Hepatocyte (in vitro differentiated cells): ENCODE measurements around the gene MTHFR. TPM values are rescaled to one million over a fixed set of nuclear protein-coding genes. Genes with fewer than 3 reads are reported as not detected.

ENCODE experiments used
- DNase-seq: peaks from one replicate; pipeline ENCODE4 v3.0.0-alpha.2; 2016; ENCODE audit warnings: low spot score
- H2AFZ ChIP-seq: fragments of 200-600 bp; sonication (generic); 2 replicates; pipeline ENCODE4 v1.6.0; 2016; ENCODE audit warnings: antibody characterized with exemption, mild to moderate bottlenecking
- H3K27ac ChIP-seq: fragments of 200-600 bp; sonication (generic); 2 replicates; pipeline ENCODE4 v1.5.1; 2016; ENCODE audit warnings: mild to moderate bottlenecking
- H3K27me3 ChIP-seq: fragments of 200-600 bp; sonication (generic); 2 replicates; pipeline ENCODE4 v1.6.1; 2016
- H3K36me3 ChIP-seq: fragments of 200-600 bp; sonication (generic); replicated peaks from 2 replicates; pipeline ENCODE4 v1.5.1; 2016; ENCODE audit warnings: low read depth; ENCODE audit not compliant: insufficient read depth
- H3K4me1 ChIP-seq: fragments of 200-600 bp; sonication (generic); 2 replicates; pipeline ENCODE4 v1.5.1; 2016; ENCODE audit warnings: mild to moderate bottlenecking, moderate library complexity; ENCODE audit not compliant: insufficient read depth
- H3K4me2 ChIP-seq: fragments of 200-600 bp; sonication (generic); 2 replicates; pipeline ENCODE4 v1.6.0; 2016
- H3K4me3 ChIP-seq: fragments of 200-600 bp; sonication (generic); 2 replicates; pipeline ENCODE4 v1.5.1; 2016; ENCODE audit warnings: mild to moderate bottlenecking
- H3K79me2 ChIP-seq: fragments of 200-600 bp; sonication (generic); 2 replicates; pipeline ENCODE4 v1.6.0; 2017; ENCODE audit warnings: mild to moderate bottlenecking
- H3K9me2 ChIP-seq: fragments of 200-600 bp; sonication (generic); replicated peaks from 2 replicates; pipeline ENCODE4 v1.6.0; 2017; ENCODE audit warnings: mild to moderate bottlenecking; ENCODE audit not compliant: insufficient read depth
- H3K9me3 ChIP-seq: fragments of 200-600 bp; sonication (generic); 2 replicates; pipeline ENCODE4 v1.5.1; 2016; ENCODE audit warnings: low read depth, mild to moderate bottlenecking
- H4K20me1 ChIP-seq: fragments of 200-600 bp; sonication (generic); 2 replicates; pipeline ENCODE4 v1.6.0; 2016; ENCODE audit warnings: mild to moderate bottlenecking; ENCODE audit not compliant: insufficient read depth, poor library complexity, severe bottlenecking
- CTCF ChIP-seq: fragments of 200-600 bp; sonication (generic); IDR thresholded peaks from 2 replicates; pipeline ENCODE4 v1.5.1; 2016; ENCODE audit warnings: antibody characterized with exemption, mild to moderate bottlenecking; ENCODE audit not compliant: poor library complexity
- EZH2 ChIP-seq: fragments of 200-600 bp; sonication (generic); IDR thresholded peaks from 2 replicates; pipeline ENCODE4 v1.6.1; 2016; ENCODE audit warnings: antibody characterized with exemption, mild to moderate bottlenecking, borderline replicate concordance
- EZH2phosphoT487 ChIP-seq: fragments of 200-600 bp; sonication (generic); IDR thresholded peaks from one replicate; pipeline ENCODE4 v1.6.1; 2018; ENCODE audit warnings: antibody characterized with exemption, mild to moderate bottlenecking, low read depth, moderate library complexity; ENCODE audit not compliant: unreplicated experiment, severe bottlenecking
- WGBS: methylation state at CpG from one replicate; pipeline ENCODE4 v1.1.6; 2016; ENCODE audit warnings: low lambda C conversion rate; ENCODE audit errors: missing lambda C conversion rate; 5-methylcytosine and 5-hydroxymethylcytosine counted together
- polyA plus RNA-seq: library from polyadenylated mRNA; unstranded; fragments of >200 nt; fragmentation: Nextera tagmentation; extraction: Ambion mirVana; gene quantifications from 2 replicates; pipeline ENCODE4 v1.2.1, GENCODE V29; 2016
- total RNA-seq: library from RNA; depleted of rRNA; stranded (reverse); fragments of >200 nt; gene quantifications from 2 replicates; pipeline ENCODE4 v1.2.3, GENCODE V29; 2014

Gene MTHFR
- total and polyA plus RNA-seq, 2 experiments from 2014 or later, result 17.6 to 31.0 TPM

- H3K36me3 ChIP-seq, result no peaks in the 10 kb centered on the region
- H3K9me2 ChIP-seq, result no peaks in the 10 kb centered on the region
- no peak overlapping the region for H2AFZ ChIP-seq
- peaks cover 19% of the 10 kb centered on the region for H3K27me3 ChIP-seq
- H3K79me2 ChIP-seq, result no peaks in the 10 kb centered on the region
- 83% methylated on average over 3 of the region's 3 CpGs for whole genome bisulfite sequencing
- H3K4me1 ChIP-seq, result no peaks in the 10 kb centered on the region
- no peak overlapping the region for H3K4me2 ChIP-seq
- no peak for TF ChIP-seq EZH2
- no peak for TF ChIP-seq EZH2phosphoT487
- no peak for TF ChIP-seq CTCF
- DNase-seq, result no peak
- H3K4me3 ChIP-seq, result no peak overlapping the region
- H3K27ac ChIP-seq, result no peak overlapping the region
- H4K20me1 ChIP-seq, result no peaks in the 10 kb centered on the region
- no peaks in the 10 kb centered on the region for H3K9me3 ChIP-seq
Observed at GRCh38 chr1:11764115-11764514, 41.6 kb downstream of the MTHFR start.

- Histone ChIP-seq H2AFZ (no peak within 1 kb of the TSS), H3K36me3 (no peaks in the 10 kb centered on the region), H3K27me3 (peaks cover 19% of the 10 kb centered on the region), H4K20me1 (no peaks in the 10 kb centered on the region), H3K9me2 (no peaks in the 10 kb centered on the region), H3K27ac (no peak within 1 kb of the TSS), H3K4me1 (no peaks in the 10 kb centered on the region), H3K79me2 (no peaks in the 10 kb centered on the region), H3K9me3 (no peaks in the 10 kb centered on the region), H3K4me2 (peak within 1 kb of the TSS; percentile 52), H3K4me3 (no peak within 1 kb of the TSS)
- DNase-seq, result peak; percentile 54
- TF ChIP-seq EZH2phosphoT487 (no peak), EZH2 (no peak), CTCF (no peak)
- WGBS, result 11% methylated on average over 28 of the region's 29 CpGs
Observed at GRCh38 chr1:11761988-11762406, 43.8 kb downstream of the MTHFR start, which contains the start of gene C1orf167. Gene C1orf167 (plus strand): TSS chr1:11762193. CDS start chr1:11764401, 2,208 bp downstream.

DNA sequence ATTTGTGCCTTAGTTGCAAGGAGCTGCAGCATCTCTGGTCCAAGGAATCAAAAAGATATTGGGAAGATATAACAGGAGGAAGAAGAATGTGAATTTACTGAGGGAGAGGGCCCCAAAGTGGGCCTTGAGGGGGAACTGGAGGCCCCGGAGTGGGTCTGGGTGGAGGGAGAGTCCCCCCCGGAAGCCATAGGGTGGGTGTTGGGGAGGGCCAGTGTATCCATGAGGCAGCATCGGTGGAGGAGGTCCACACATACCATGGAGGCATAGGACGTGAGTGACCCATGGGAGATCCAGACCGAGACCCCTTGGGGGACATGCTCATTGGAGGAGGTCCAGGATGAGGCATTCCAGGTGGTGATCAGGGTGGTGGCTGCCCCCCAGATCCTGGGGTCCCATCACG, 44.5 kb downstream of the MTHFR start:
- no peak overlapping the region for H3K27ac ChIP-seq
- no peaks in the 10 kb centered on the region for H3K36me3 ChIP-seq
- no peak overlapping the region for H2AFZ ChIP-seq
- no peak for TF ChIP-seq EZH2
- no peak for TF ChIP-seq EZH2phosphoT487
- no peak for TF ChIP-seq CTCF
- no peaks in the 10 kb centered on the region for H3K79me2 ChIP-seq
- H3K4me3 ChIP-seq, result no peak overlapping the region
- H3K4me1 ChIP-seq, result no peaks in the 10 kb centered on the region
- peaks cover 19% of the 10 kb centered on the region for H3K27me3 ChIP-seq
- no peaks in the 10 kb centered on the region for H3K9me2 ChIP-seq
- H3K4me2 ChIP-seq, result no peak overlapping the region
- DNase-seq, result no peak
- H3K9me3 ChIP-seq, result no peaks in the 10 kb centered on the region
- 90% methylated on average over 4 of the region's 6 CpGs for WGBS
- H4K20me1 ChIP-seq, result no peaks in the 10 kb centered on the region

- no peak overlapping the region for H3K27ac ChIP-seq
- no peak overlapping the region for H3K4me3 ChIP-seq
- H3K27me3 ChIP-seq, result peaks cover 19% of the 10 kb centered on the region
- WGBS, result 85% methylated on average over 4 of the region's 4 CpGs
- no peaks in the 10 kb centered on the region for H3K4me1 ChIP-seq
- no peaks in the 10 kb centered on the region for H3K9me2 ChIP-seq
- H3K79me2 ChIP-seq, result no peaks in the 10 kb centered on the region
- H4K20me1 ChIP-seq, result no peaks in the 10 kb centered on the region
- H3K36me3 ChIP-seq, result no peaks in the 10 kb centered on the region
- TF ChIP-seq EZH2 (no peak), EZH2phosphoT487 (no peak), CTCF (no peak)
- H3K9me3 ChIP-seq, result no peaks in the 10 kb centered on the region
- no peak for DNase-seq
- H3K4me2 ChIP-seq, result no peak overlapping the region
- H2AFZ ChIP-seq, result no peak overlapping the region
Observed at GRCh38 chr1:11759791-11760190, 46.0 kb downstream of the MTHFR start.
